HUDEP-2 (cell line): Measurements from ENCODE around the gene CSNK1D.

Experiments
- DNase-seq, 76 experiments: peaks; one replicate each; lab custom pipeline; 2025; ENCODE audit not compliant: unreplicated experiment in 76 of 76; lab: John Stamatoyannopoulos, UW

CSNK1D gene

GRCh38 chr17:82296511-82297279 is 23.2 kb upstream of the CSNK1D start:
- no peak for DNase-seq

GRCh38 chr17:82295472-82295814 is 21.9 kb upstream of the CSNK1D start:
- DNase-seq, result no peak

GRCh38 chr17:82294064-82294773 is 20.7 kb upstream of the CSNK1D start:
- DNase-seq, result no peak

GRCh38 chr17:82292251-82293154 is 19.0 kb upstream of the CSNK1D start:
- DNase-seq, result peak in 75 of 76 experiments; percentile 46 to 97 (median 92)

GRCh38 chr17:82291582-82292250 is 18.2 kb upstream of the CSNK1D start:
- DNase-seq, result no peak

- peak in 2 of 76 experiments; percentile 11 to 30 for DNase-seq
Measured at GRCh38 chr17:82287868-82288801, 14.6 kb upstream of the CSNK1D start.

- DNase-seq, result no peak
Measured at GRCh38 chr17:82287013-82287867, 13.7 kb upstream of the CSNK1D start.

GRCh38 chr17:82285141-82285540 is 11.6 kb upstream of the CSNK1D start:
- no peak for DNase-seq

- DNase-seq, result peak in 29 of 76 experiments; percentile 9 to 61 (median 24)
Measured at GRCh38 chr17:82283208-82283749, 9.8 kb upstream of the CSNK1D start.

GRCh38 chr17:82282239-82283207 is 9.0 kb upstream of the CSNK1D start:
- DNase-seq, result no peak

- DNase-seq, result peak in 21 of 76 experiments; percentile 4 to 60 (median 15)
Measured at GRCh38 chr17:82281502-82282238, 8.2 kb upstream of the CSNK1D start.

- no peak for DNase-seq
Measured at GRCh38 chr17:82281076-82281475, 7.6 kb upstream of the CSNK1D start.

GRCh38 chr17:82280537-82280936 is 7.0 kb upstream of the CSNK1D start:
- DNase-seq, result no peak

- no peak for DNase-seq
Measured at GRCh38 chr17:82278786-82279391, 5.4 kb upstream of the CSNK1D start.

GRCh38 chr17:82278308-82278707 is 4.8 kb upstream of the CSNK1D start:
- no peak for DNase-seq

- DNase-seq, result no peak
Measured at GRCh38 chr17:82277851-82278250, 4.4 kb upstream of the CSNK1D start.
